HG02938 (cell line): ENCODE results near the gene TTC3.
"Not testable (repeated sequence)": the region's sequence is repeated elsewhere in the genome, so short reads cannot be mapped to it uniquely, and the experiment has no call there.

Source experiments
- ATAC-seq: cut with Tn5 transposase; IDR thresholded peaks from one replicate; pipeline ENCODE4 v1.9.1; 2021; ENCODE audit warnings: mild to moderate bottlenecking, moderate library complexity; ENCODE audit not compliant: unreplicated experiment

Gene TTC3

GRCh38 chr21:37072988-37073416 lies at the start of gene TTC3, which contains the start of gene PIGP:
Gene TTC3, plus strand, starts transcription at chr21:37073254. Its CDS starts 14,004 bp downstream, at chr21:37087258.
Gene PIGP, minus strand, starts transcription at chr21:37073071. Its CDS starts 556 bp downstream, at chr21:37072515.
- peak; percentile 55 for ATAC-seq

GRCh38 chr21:37026499-37026898 lies 46.6 kb upstream of the TTC3 start:
- ATAC-seq, result no peak

- no peak for ATAC-seq
These were observed 44.5 kb upstream of the TTC3 start for GRCh38 chr21:37028570-37028969.

- ATAC-seq, result no peak
These were observed 42.2 kb upstream of the TTC3 start for GRCh38 chr21:37030864-37031263.

DNA sequence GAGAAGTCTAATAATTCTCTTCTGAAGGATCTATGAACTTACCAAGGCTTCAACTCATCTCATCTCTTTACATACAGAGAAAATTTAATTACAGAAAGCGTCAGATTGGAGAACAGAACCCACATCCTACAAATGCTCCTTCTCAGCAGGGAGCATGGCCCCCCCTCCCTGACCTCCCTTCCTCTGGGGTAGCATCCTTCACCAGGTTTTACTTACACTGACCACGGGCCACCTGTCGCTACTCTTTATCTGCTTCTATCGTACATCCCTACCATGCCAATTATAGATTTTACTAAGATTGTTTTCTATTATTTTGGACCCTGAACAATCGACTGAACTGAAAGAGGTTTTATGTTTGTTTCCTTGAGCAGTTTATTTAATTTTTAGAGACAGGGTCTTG lies 40.8 kb upstream of the TTC3 start:
- ATAC-seq, result no peak

GRCh38 chr21:37032877-37033471 lies 40.1 kb upstream of the TTC3 start:
- ATAC-seq, result no peak

GRCh38 chr21:37034394-37034793 lies 38.7 kb upstream of the TTC3 start:
- ATAC-seq, result not testable (repeated sequence)

GRCh38 chr21:37036177-37036576 lies 36.9 kb upstream of the TTC3 start:
- ATAC-seq, result no peak

- no peak for ATAC-seq
These were observed 33.5 kb upstream of the TTC3 start for GRCh38 chr21:37039411-37040075.

DNA sequence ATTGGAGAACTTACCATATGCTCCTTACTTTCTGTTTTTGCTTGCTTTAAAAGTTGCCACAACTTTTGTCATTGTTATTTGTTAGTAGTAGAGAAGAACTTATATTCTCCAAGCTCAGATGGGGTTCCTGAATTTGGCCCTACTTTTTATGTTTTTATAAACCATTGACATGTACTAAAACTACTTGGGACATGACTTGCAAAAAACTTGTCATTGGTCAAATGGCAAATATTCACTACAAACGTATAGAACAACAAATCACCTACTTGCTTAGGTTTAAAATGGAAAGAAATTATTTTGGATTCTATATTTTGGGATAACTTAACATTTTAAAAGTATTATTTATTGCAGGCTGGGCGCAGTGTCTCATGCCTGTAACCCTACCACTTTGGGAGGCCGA lies 32.8 kb upstream of the TTC3 start:
- no peak for ATAC-seq

DNA sequence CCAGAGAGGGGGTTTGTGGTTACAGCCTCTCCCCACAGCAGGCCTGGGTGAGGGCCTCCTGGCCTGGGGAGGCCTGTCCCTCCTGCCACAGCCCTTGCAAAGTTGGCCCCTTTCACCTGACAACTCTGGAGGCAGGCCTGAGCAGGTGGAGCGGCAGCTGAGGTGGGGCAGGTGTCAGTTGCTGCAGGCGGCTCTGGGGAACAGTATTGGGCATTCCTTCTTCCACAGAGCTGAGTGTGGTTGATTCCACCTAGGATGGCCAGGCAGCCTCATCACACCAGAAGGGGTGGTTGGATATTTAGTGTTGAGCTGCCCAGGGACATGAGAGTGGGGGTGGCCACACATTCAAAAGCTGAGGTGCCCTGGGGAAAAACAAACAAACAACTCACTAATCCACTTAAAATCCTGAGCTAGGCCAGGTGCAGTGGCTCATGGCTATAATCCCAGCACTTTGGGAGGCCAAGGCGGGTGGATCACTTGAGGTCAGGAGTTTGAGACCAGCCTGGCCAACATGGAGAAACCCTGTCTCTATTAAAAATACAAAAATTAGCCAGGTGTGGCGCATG lies 31.3 kb upstream of the TTC3 start:
- ATAC-seq, result no peak

- ATAC-seq, result no peak
These were observed 29.2 kb upstream of the TTC3 start for GRCh38 chr21:37043818-37044217.

- ATAC-seq, result no peak
These were observed 28.4 kb upstream of the TTC3 start for GRCh38 chr21:37044643-37045042.

DNA sequence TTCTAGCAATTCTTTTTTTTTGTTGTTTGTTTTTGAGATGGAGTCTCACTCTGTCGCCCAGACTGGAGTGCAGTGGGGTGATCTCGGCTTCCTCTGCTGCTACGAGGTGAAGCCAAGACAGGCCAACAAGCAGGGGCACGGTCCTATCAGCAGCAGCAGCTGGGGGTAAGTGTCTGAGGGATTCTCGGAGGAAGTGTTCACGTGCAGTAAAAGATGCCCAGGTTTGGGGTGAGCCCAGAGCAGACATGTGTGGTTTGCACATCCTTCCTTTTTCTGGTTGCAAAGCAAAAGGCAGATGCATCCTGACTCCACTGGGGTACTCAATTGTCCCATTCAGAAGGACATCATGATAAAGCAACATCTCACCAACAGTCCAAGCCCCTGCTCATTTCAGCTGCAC lies 27.9 kb upstream of the TTC3 start:
- no peak for ATAC-seq

DNA sequence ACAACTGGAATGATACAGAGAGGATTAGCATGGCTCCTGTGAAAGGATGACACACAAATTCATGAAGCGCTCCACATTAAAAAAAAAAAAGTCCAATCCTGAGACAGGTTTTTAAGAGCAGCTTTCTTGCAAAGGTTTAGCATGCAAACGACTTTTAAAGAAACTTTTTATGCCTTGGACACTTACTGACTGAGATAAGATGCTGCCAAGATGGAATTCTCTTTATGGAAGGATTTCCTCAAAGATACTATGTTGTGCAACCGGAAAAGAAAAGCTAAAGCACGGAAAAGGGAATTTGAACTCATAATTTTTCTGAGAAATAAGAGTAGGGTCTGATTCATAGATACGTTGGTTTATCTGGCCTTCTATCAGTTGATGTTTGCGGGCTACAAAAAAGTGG lies 27.5 kb upstream of the TTC3 start:
- no peak for ATAC-seq

DNA sequence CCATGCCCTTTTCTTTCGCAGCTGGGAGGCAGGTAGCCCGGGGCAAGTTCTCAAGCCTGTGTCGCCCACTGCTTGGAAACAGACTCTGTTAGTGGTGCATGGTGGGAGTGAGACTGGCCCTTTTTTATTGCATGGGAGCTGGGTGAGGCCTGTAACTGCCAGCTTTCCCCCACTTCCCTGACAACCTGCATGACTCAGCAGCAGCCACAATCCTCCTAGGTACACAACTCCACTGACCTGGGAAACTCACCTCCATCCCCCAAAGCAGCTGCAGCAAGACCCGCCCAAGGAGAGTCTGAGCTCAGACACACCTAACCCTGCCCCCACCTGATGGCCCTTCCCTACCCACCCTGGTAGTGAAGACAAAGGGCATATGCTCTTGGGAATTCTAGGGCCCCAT lies 26.0 kb upstream of the TTC3 start:
- ATAC-seq, result no peak

- ATAC-seq, result not testable (repeated sequence)
These were observed 23.3 kb upstream of the TTC3 start for GRCh38 chr21:37049741-37050140.

- no peak for ATAC-seq
These were observed 17.7 kb upstream of the TTC3 start for GRCh38 chr21:37055271-37055855.

DNA sequence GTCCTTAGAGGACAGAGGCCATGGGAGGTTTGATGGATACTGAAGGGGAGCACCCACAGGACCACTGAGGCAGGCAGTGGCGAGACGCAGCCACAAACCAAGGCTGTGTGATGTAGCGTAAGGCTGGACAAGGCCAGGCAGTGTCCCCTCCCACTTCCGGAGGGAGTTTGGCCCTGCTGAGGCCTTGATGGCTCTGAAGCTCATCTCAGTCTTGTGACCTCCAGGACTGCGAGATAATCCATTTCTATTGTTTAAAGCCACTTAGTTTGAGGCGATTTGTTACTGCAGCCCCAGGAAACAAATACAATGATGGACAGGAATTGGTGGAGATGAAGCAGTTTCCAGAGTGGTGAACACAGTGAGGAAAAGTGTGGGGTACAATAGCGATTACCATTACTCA lies 15.4 kb upstream of the TTC3 start:
- ATAC-seq, result no peak

DNA sequence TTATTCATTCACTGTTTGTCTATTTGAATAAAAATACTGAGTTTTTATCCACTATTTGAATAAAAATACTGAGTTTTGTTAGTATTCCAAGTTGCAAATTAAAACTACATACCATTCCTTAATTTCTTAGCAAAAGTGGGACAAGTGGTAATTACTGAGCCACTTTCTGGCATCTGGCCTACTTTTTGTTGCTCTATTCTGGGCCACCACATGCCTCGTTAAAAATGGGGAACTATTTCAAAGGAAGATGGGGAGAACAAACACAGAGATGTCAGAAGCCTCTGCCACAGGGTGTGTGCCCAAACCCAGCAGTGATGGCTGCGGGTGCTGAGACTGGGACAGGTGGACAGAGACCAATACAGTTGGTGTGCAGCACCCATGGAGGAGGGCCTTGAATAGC lies 14.8 kb upstream of the TTC3 start:
- ATAC-seq, result no peak

- ATAC-seq, result no peak
These were observed 13.9 kb upstream of the TTC3 start for GRCh38 chr21:37059181-37059580.

DNA sequence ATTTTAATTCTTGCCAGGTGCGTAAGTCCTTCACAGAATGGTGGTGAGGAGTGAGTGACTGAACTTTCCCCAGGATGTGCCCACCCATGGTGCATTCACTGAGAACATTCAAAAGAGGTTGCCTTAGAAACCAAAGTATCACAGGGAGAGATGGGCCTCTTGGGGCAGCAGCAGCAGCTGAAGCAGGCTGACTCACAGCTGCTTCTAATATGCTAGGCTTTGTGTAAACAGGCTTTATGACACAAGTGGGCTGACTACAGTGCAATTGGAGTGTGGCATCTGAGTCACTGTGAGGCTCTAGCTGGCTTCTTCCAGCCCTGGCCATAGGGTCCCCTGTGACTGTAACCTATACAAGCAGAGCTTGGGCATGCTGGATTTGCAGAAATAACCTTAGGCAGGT lies 12.8 kb upstream of the TTC3 start:
- no peak for ATAC-seq
